SU-DHL-6 (cell line): ENCODE measurements around the gene EPO.

Experiments
- H2AFZ ChIP-seq: fragments of 200-600 bp; sonication (generic); 2 replicates; pipeline ENCODE4 v1.6.1; 2014; ENCODE audit warnings: low read depth, mild to moderate bottlenecking, moderate library complexity, mixed read lengths, antibody characterized with exemption, low read length; ENCODE audit not compliant: severe bottlenecking
- H3F3A ChIP-seq: fragments of 200-600 bp; shearing (Covaris generic); 2 replicates; pipeline ENCODE4 v1.6.0; 2016; ENCODE audit warnings: antibody characterized with exemption, mild to moderate bottlenecking; ENCODE audit not compliant: insufficient read depth
- H3K27ac ChIP-seq: fragments of 200-600 bp; sonication (generic); 2 replicates; pipeline ENCODE4 v1.5.1; 2016; ENCODE audit warnings: low read depth, mild to moderate bottlenecking, low read length, moderate library complexity, mixed read lengths
- H3K27me3 ChIP-seq: fragments of 200-600 bp; sonication (generic), shearing (Covaris generic); 2 replicates; pipeline ENCODE4 v1.6.0; 2014; ENCODE audit warnings: mild to moderate bottlenecking, low read length
- H3K36me3 ChIP-seq: fragments of 200-600 bp; sonication (generic); 2 replicates; pipeline ENCODE4 v1.6.1; 2014; ENCODE audit warnings: mild to moderate bottlenecking, low read length, mixed read lengths
- H3K4me2 ChIP-seq: fragments of 300-600, 200-600 bp; shearing (Covaris generic), sonication (generic); 2 replicates; pipeline ENCODE4 v1.6.0; 2014; ENCODE audit warnings: low read length, low read depth, mild to moderate bottlenecking; ENCODE audit not compliant: poor library complexity, severe bottlenecking
- H3K4me3 ChIP-seq: fragments of 200-600 bp; sonication (generic); 2 replicates; pipeline ENCODE4 v1.5.1; 2014; ENCODE audit warnings: antibody characterized with exemption, low read length, mild to moderate bottlenecking, mixed read lengths; ENCODE audit not compliant: insufficient read depth, poor library complexity, severe bottlenecking
- H3K79me2 ChIP-seq: fragments of 200-600 bp; sonication (generic); 2 replicates; pipeline ENCODE4 v1.6.1; 2014; ENCODE audit warnings: mild to moderate bottlenecking, low read length, moderate library complexity; ENCODE audit not compliant: insufficient read depth
- H3K9ac ChIP-seq: fragments of 200-600 bp; sonication (generic); 2 replicates; pipeline ENCODE4 v1.7.0; 2014; ENCODE audit warnings: mild to moderate bottlenecking, low read length
- H3K9me2 ChIP-seq: fragments of 200-600 bp; sonication (generic); replicated peaks from 2 replicates; pipeline ENCODE4 v1.6.1; 2014; ENCODE audit warnings: low read length; ENCODE audit not compliant: insufficient read depth
- H3K9me3 ChIP-seq: fragments of 200-600 bp; sonication (generic); 2 replicates; pipeline ENCODE4 v1.6.1; 2014; ENCODE audit warnings: low read length, mixed read lengths; ENCODE audit not compliant: insufficient read depth
- H4K20me1 ChIP-seq: fragments of 200-600 bp; sonication (generic); 2 replicates; pipeline ENCODE4 v1.6.1; 2014; ENCODE audit warnings: low read depth, mild to moderate bottlenecking, antibody characterized with exemption, low read length, moderate library complexity, mixed read lengths
- EZH2phosphoT487 ChIP-seq: fragments of 200-600 bp; sonication (generic), shearing (Covaris generic); conservative IDR thresholded peaks from 2 replicates; pipeline ENCODE4 v1.6.1; 2018; ENCODE audit warnings: mild to moderate bottlenecking, antibody characterized with exemption, low read length, moderate library complexity, mixed read lengths
- TF ChIP-seq, protein P1 (sequence below): fragments of 200-600 bp; sonication (generic); IDR thresholded peaks from one replicate; pipeline ENCODE4 v1.5.1; 2017; ENCODE audit warnings: antibody characterized with exemption, mild to moderate bottlenecking, low read length, moderate library complexity; ENCODE audit not compliant: insufficient read depth, poor library complexity, severe bottlenecking

The EPO gene

DNA sequence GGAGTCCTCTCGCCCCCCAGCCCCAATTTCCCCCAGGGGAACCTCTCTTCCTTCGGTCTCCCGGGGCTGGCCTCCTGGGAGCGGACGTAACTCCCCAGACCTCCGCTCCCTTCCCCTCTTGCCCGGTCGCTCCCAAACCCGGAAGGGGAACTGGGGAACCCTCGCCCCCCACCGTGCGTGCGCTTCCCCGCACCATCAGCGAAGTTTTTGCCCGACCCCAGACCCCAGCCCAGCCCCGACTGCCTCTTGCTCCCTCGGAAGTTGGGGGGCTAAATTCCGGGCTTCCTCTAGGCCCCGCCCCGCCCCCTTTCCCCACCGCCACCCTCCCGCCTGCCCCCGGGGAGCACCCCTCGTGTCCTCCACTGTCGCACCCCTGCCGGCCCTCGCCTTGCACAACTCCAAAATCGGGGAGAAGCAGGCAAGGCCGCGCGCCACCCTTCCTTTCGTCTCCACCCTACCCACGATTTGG is 46.3 kb upstream of the EPO start:
- TF ChIP-seq, protein P1, sequence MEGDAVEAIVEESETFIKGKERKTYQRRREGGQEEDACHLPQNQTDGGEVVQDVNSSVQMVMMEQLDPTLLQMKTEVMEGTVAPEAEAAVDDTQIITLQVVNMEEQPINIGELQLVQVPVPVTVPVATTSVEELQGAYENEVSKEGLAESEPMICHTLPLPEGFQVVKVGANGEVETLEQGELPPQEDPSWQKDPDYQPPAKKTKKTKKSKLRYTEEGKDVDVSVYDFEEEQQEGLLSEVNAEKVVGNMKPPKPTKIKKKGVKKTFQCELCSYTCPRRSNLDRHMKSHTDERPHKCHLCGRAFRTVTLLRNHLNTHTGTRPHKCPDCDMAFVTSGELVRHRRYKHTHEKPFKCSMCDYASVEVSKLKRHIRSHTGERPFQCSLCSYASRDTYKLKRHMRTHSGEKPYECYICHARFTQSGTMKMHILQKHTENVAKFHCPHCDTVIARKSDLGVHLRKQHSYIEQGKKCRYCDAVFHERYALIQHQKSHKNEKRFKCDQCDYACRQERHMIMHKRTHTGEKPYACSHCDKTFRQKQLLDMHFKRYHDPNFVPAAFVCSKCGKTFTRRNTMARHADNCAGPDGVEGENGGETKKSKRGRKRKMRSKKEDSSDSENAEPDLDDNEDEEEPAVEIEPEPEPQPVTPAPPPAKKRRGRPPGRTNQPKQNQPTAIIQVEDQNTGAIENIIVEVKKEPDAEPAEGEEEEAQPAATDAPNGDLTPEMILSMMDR = no peak
- TF ChIP-seq EZH2phosphoT487 = no peak
- H3K9ac ChIP-seq = peak overlapping the region; percentile 87
- no peaks in the 10 kb centered on the region for H3K27me3 ChIP-seq
- peak overlapping the region; percentile 86 for H3K4me3 ChIP-seq
- peaks cover 10% of the 10 kb centered on the region for H3F3A ChIP-seq
- H3K9me2 ChIP-seq = no peaks in the 10 kb centered on the region
- H4K20me1 ChIP-seq = no peaks in the 10 kb centered on the region; the same call in 1 of the 2 replicates
- peak overlapping the region; percentile 70 for H3K27ac ChIP-seq
- peaks cover 13% of the 10 kb centered on the region for H3K79me2 ChIP-seq
- H3K4me2 ChIP-seq = peak overlapping the region; percentile 71
- no peaks in the 10 kb centered on the region for H3K9me3 ChIP-seq
- H2AFZ ChIP-seq = peak overlapping the region; percentile 39
- H3K36me3 ChIP-seq = no peaks in the 10 kb centered on the region

DNA sequence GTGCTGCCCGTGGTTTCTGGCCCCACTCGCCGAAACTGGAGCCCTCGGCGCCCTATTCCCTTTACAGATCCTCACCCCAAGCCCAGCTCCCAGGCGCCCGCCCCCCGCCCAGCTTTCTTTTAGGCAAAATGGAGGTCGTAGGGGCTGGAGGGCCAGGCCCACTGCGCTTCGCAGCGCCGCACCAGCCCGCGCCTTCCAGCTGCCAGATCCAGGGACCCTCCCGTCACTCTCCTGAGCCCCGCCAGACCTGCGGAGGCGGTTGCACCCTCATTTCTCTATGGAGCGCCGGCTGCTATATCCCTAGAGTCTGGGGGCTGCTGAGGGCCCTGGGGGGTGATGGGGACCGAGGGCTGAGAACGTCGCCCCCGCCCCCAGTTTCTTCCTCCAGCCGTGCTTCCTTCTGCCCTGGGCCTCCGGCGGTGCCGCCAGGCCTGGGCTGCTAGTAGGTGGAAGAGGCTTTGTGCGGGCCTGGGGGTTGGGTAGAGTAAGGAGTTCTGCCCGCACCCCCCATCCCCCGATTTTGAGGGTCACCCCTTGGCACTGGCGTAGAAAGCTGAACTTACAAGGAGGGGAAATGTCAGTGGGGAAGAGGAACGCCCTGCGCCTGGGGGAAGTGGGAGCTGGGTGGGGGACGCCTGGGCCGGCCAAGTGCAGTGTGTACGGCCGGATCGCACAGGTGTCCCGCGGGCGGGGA is 45.7 kb upstream of the EPO start:
- Histone ChIP-seq H3F3A (peaks cover 10% of the 10 kb centered on the region), H3K27me3 (no peaks in the 10 kb centered on the region), H3K36me3 (no peaks in the 10 kb centered on the region), H3K79me2 (peaks cover 13% of the 10 kb centered on the region), H3K9ac (peak overlapping the region; percentile 87), H3K27ac (peak overlapping the region; percentile 70), H2AFZ (no peak overlapping the region), H3K9me3 (no peaks in the 10 kb centered on the region), H3K4me2 (peak overlapping the region; percentile 71), H4K20me1 (no peaks in the 10 kb centered on the region; the same call in 1 of the 2 replicates), H3K4me3 (peak overlapping the region; percentile 86), H3K9me2 (no peaks in the 10 kb centered on the region)
- TF ChIP-seq, protein P1 = no peak
- TF ChIP-seq EZH2phosphoT487 = no peak

- H3K27ac ChIP-seq = peak overlapping the region; percentile 70
- H3K9me2 ChIP-seq = no peaks in the 10 kb centered on the region
- H3K27me3 ChIP-seq = no peaks in the 10 kb centered on the region
- H3F3A ChIP-seq = peaks cover 15% of the 10 kb centered on the region
- H3K9me3 ChIP-seq = no peaks in the 10 kb centered on the region
- H3K4me3 ChIP-seq = peak overlapping the region; percentile 86
- TF ChIP-seq, protein P1 = no peak
- no peak for TF ChIP-seq EZH2phosphoT487
- peak overlapping the region; percentile 87 for H3K9ac ChIP-seq
- H3K4me2 ChIP-seq = peak overlapping the region; percentile 71
- H2AFZ ChIP-seq = no peak overlapping the region
- no peaks in the 10 kb centered on the region for H3K36me3 ChIP-seq
- peaks cover 13% of the 10 kb centered on the region for H3K79me2 ChIP-seq
- no peaks in the 10 kb centered on the region; the same call in 1 of the 2 replicates for H4K20me1 ChIP-seq
These were observed 45.2 kb upstream of the EPO start for GRCh38 chr7:100675105-100675451.
